HepG2 (cell line): ENCODE measurements around the gene DDAH2. TPM values are rescaled to one million over a fixed set of nuclear protein-coding genes. Genes with fewer than 3 reads are reported as not detected.

ENCODE experiments used
- ASH2L ChIP-seq: fragments of 300-600, 200-600 bp; sonication (generic); IDR thresholded peaks from 2 replicates; pipeline ENCODE4 v1.7.0; 2017; ENCODE audit warnings: low read depth, mild to moderate bottlenecking, moderate library complexity, mixed read lengths, low read length; ENCODE audit not compliant: insufficient read length
- CHCHD3 ChIP-seq: sonication (generic); formaldehyde crosslinking; IDR thresholded peaks from 2 replicates; pipeline ENCODE4 v1.8.0; 2022; ENCODE audit warnings: mild to moderate bottlenecking, missing genetic modification reagents, moderate library complexity
- ELF1 ChIP-seq: sonication (generic); formaldehyde crosslinking; IDR thresholded peaks from 2 replicates; pipeline ENCODE4 v1.4.0; 2020; ENCODE audit warnings: missing genetic modification reagents
- HDAC2 ChIP-seq: sonication (generic); formaldehyde crosslinking; IDR thresholded peaks from 2 replicates; pipeline ENCODE4 v1.4.0; 2020; ENCODE audit warnings: missing genetic modification reagents
- KDM4B ChIP-seq: sonication (generic); formaldehyde crosslinking; IDR thresholded peaks from 2 replicates; pipeline ENCODE4 v1.4.0; 2020; ENCODE audit warnings: missing genetic modification reagents
- KDM6A ChIP-seq: IDR thresholded peaks from 2 replicates; pipeline ENCODE4 v1.6.1; 2016; ENCODE audit warnings: low read depth
- ZFP1 ChIP-seq: IDR thresholded peaks from 2 replicates; pipeline ENCODE4 v1.6.1; 2016
- ZNF460 ChIP-seq: sonication (generic); formaldehyde crosslinking; IDR thresholded peaks from 2 replicates; pipeline ENCODE4 v1.5.1; 2020; ENCODE audit warnings: missing genetic modification reagents, mild to moderate bottlenecking, borderline replicate concordance
- ZNF530 ChIP-seq: sonication (generic); formaldehyde crosslinking; IDR thresholded peaks from 2 replicates; pipeline ENCODE4 v1.5.0; 2020; ENCODE audit warnings: low read depth, mild to moderate bottlenecking, missing genetic modification reagents
- ZNF543 ChIP-seq: sonication (generic); formaldehyde crosslinking; IDR thresholded peaks from 2 replicates; pipeline ENCODE4 v1.4.0; 2020; ENCODE audit warnings: mild to moderate bottlenecking, missing genetic modification reagents
- ZNF766 ChIP-seq: sonication (generic); formaldehyde crosslinking; IDR thresholded peaks from 2 replicates; pipeline ENCODE4 v1.5.0; 2020; ENCODE audit warnings: missing genetic modification reagents, borderline replicate concordance
- ZNF780A ChIP-seq: sonication (generic); formaldehyde crosslinking; IDR thresholded peaks from 2 replicates; pipeline ENCODE4 v1.8.0; 2022; ENCODE audit warnings: mild to moderate bottlenecking, missing genetic modification reagents, moderate library complexity
- polyA plus RNA-seq, 8 experiments: library from polyadenylated mRNA; depleted of rRNA in 3 of 8; stranded (reverse) in 7 of 8; unstranded in 1 of 8; fragments of >200 nt; fragmentation: Illumina TruSeq in 4 of 8; extraction: Trizol in 4 of 8; gene quantifications; 2 replicates each; pipeline versions ENCODE4 v1.2.1 to v1.2.3, GENCODE V29; 2011 to 2016; ENCODE audit warnings: low read depth in 4 of 8, missing spikeins in 1 of 8, mixed read lengths in 1 of 8; ENCODE audit not compliant: insufficient read depth in 1 of 8
- total RNA-seq, 5 experiments: library from RNA; depleted of rRNA; stranded (reverse); fragments of >200 nt; fragmentation: Illumina TruSeq; extraction: Trizol; gene quantifications; 2 replicates each; pipeline ENCODE4 v1.2.3, GENCODE V29; 2016; ENCODE audit warnings: low read depth in 1 of 5
- TF ChIP-seq, protein P1 (sequence below): sonication (generic); formaldehyde crosslinking; IDR thresholded peaks from 2 replicates; pipeline ENCODE4 v1.5.0; 2020; ENCODE audit warnings: mild to moderate bottlenecking, missing genetic modification reagents, borderline replicate concordance
- TF ChIP-seq, protein P2 (sequence below): sonication (generic); formaldehyde crosslinking; IDR thresholded peaks from 2 replicates; pipeline ENCODE4 v1.4.0; 2020; ENCODE audit warnings: low read depth, mild to moderate bottlenecking, missing genetic modification reagents
- TF ChIP-seq, protein P3 (sequence below): IDR thresholded peaks from 2 replicates; pipeline ENCODE4 v1.6.1; 2016
- TF ChIP-seq, protein P4 (sequence below): sonication (generic); formaldehyde crosslinking; IDR thresholded peaks from 2 replicates; pipeline ENCODE4 v1.4.0; 2020; ENCODE audit warnings: missing genetic modification reagents, borderline replicate concordance

The DDAH2 gene
- total and polyA plus RNA-seq, 2 of the 13 experiments (the other 11 are each of a cell fraction or from before 2014, with no cell fraction given) = 16.4 to 21.1 TPM

DNA sequence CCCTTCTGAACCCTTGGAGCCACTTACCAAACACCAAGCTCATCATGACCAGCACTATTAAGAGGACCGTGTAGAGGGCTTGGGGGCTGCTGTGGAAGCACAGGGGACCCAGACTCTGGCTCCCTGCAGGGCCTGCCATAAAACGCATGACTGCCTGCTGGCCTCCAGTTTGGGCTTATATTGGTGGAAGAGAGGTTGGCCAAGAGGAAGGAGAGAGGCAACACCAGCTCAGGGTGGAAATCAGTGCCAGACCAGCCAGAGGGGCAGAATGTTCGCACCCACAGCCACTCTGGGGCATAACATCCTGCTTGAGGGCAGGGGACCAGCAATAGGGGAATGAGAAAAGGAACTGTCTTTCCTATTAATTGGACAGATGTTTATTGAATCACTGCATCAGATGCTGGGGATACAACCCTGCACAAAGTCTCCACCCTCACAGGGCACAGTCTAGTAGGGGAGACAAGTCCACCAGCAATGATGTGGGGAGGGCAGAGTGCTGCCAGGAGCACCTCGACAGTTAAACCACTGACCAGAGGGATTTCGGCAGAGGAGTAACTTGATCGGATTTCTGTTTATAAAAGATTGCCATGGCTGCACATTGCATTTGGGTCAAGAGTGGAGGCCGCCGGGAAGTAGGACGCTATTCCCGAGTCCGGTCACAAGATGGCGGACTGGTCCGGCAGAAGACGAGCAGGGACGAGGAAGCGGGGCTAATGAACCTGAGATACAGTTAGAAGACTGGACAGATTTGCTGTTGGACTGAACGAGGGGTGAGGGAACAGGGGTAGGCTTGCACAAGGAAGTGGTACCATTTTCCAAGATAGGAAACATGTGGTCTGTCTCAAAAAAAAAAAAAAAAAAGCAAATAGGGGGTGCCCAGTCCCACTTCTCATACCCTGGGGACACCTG, 48.6 kb downstream of the DDAH2 start, which contains the start of gene LY6G5C (continued):
- TF ChIP-seq ZNF780A (CRISPR knock-in tag) (no peak), ZNF766 (CRISPR knock-in tag) (no peak), ASH2L (peak; percentile 25), HDAC2 (CRISPR knock-in tag) (peak; percentile 47; the same call in 1 of the 2 replicates), KDM4B (0 out of 2 replicates have a peak, but pooled peaks have one; percentile 45), KDM6A (CRISPR knock-in tag) (no peak), ZNF543 (CRISPR knock-in tag) (no peak), ZNF460 (CRISPR knock-in tag) (no peak), CHCHD3 (no peak), ZFP1 (no peak), ELF1 (CRISPR knock-in tag) (peak; percentile 74), ZNF530 (CRISPR knock-in tag) (no peak)
- TF ChIP-seq, protein P1, sequence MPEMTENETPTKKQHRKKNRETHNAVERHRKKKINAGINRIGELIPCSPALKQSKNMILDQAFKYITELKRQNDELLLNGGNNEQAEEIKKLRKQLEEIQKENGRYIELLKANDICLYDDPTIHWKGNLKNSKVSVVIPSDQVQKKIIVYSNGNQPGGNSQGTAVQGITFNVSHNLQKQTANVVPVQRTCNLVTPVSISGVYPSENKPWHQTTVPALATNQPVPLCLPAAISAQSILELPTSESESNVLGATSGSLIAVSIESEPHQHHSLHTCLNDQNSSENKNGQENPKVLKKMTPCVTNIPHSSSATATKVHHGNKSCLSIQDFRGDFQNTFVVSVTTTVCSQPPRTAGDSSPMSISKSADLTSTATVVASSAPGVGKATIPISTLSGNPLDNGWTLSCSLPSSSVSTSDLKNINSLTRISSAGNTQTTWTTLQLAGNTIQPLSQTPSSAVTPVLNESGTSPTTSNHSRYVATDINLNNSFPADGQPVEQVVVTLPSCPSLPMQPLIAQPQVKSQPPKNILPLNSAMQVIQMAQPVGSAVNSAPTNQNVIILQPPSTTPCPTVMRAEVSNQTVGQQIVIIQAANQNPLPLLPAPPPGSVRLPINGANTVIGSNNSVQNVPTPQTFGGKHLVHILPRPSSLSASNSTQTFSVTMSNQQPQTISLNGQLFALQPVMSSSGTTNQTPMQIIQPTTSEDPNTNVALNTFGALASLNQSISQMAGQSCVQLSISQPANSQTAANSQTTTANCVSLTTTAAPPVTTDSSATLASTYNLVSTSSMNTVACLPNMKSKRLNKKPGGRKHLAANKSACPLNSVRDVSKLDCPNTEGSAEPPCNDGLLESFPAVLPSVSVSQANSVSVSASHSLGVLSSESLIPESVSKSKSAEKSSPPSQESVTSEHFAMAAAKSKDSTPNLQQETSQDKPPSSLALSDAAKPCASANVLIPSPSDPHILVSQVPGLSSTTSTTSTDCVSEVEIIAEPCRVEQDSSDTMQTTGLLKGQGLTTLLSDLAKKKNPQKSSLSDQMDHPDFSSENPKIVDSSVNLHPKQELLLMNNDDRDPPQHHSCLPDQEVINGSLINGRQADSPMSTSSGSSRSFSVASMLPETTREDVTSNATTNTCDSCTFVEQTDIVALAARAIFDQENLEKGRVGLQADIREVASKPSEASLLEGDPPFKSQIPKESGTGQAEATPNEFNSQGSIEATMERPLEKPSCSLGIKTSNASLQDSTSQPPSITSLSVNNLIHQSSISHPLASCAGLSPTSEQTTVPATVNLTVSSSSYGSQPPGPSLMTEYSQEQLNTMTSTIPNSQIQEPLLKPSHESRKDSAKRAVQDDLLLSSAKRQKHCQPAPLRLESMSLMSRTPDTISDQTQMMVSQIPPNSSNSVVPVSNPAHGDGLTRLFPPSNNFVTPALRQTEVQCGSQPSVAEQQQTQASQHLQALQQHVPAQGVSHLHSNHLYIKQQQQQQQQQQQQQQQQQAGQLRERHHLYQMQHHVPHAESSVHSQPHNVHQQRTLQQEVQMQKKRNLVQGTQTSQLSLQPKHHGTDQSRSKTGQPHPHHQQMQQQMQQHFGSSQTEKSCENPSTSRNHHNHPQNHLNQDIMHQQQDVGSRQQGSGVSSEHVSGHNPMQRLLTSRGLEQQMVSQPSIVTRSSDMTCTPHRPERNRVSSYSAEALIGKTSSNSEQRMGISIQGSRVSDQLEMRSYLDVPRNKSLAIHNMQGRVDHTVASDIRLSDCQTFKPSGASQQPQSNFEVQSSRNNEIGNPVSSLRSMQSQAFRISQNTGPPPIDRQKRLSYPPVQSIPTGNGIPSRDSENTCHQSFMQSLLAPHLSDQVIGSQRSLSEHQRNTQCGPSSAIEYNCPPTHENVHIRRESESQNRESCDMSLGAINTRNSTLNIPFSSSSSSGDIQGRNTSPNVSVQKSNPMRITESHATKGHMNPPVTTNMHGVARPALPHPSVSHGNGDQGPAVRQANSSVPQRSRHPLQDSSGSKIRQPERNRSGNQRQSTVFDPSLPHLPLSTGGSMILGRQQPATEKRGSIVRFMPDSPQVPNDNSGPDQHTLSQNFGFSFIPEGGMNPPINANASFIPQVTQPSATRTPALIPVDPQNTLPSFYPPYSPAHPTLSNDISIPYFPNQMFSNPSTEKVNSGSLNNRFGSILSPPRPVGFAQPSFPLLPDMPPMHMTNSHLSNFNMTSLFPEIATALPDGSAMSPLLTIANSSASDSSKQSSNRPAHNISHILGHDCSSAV (CRISPR knock-in tag) = no peak
- TF ChIP-seq, protein P2, sequence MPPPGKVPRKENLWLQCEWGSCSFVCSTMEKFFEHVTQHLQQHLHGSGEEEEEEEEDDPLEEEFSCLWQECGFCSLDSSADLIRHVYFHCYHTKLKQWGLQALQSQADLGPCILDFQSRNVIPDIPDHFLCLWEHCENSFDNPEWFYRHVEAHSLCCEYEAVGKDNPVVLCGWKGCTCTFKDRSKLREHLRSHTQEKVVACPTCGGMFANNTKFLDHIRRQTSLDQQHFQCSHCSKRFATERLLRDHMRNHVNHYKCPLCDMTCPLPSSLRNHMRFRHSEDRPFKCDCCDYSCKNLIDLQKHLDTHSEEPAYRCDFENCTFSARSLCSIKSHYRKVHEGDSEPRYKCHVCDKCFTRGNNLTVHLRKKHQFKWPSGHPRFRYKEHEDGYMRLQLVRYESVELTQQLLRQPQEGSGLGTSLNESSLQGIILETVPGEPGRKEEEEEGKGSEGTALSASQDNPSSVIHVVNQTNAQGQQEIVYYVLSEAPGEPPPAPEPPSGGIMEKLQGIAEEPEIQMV (CRISPR knock-in tag) = no peak
- TF ChIP-seq, protein P3, sequence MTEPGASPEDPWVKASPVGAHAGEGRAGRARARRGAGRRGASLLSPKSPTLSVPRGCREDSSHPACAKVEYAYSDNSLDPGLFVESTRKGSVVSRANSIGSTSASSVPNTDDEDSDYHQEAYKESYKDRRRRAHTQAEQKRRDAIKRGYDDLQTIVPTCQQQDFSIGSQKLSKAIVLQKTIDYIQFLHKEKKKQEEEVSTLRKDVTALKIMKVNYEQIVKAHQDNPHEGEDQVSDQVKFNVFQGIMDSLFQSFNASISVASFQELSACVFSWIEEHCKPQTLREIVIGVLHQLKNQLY (CRISPR knock-in tag) = no peak
- TF ChIP-seq, protein P4, sequence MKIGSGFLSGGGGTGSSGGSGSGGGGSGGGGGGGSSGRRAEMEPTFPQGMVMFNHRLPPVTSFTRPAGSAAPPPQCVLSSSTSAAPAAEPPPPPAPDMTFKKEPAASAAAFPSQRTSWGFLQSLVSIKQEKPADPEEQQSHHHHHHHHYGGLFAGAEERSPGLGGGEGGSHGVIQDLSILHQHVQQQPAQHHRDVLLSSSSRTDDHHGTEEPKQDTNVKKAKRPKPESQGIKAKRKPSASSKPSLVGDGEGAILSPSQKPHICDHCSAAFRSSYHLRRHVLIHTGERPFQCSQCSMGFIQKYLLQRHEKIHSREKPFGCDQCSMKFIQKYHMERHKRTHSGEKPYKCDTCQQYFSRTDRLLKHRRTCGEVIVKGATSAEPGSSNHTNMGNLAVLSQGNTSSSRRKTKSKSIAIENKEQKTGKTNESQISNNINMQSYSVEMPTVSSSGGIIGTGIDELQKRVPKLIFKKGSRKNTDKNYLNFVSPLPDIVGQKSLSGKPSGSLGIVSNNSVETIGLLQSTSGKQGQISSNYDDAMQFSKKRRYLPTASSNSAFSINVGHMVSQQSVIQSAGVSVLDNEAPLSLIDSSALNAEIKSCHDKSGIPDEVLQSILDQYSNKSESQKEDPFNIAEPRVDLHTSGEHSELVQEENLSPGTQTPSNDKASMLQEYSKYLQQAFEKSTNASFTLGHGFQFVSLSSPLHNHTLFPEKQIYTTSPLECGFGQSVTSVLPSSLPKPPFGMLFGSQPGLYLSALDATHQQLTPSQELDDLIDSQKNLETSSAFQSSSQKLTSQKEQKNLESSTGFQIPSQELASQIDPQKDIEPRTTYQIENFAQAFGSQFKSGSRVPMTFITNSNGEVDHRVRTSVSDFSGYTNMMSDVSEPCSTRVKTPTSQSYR (CRISPR knock-in tag) = no peak; the same call in 1 of the 2 replicates
